ENCODE results near the gene ZNF212.
"Not testable (repeated sequence)": the region's sequence is repeated elsewhere in the genome, so short reads cannot be mapped to it uniquely, and the experiment has no call there.

ZNF212 gene

DNA sequence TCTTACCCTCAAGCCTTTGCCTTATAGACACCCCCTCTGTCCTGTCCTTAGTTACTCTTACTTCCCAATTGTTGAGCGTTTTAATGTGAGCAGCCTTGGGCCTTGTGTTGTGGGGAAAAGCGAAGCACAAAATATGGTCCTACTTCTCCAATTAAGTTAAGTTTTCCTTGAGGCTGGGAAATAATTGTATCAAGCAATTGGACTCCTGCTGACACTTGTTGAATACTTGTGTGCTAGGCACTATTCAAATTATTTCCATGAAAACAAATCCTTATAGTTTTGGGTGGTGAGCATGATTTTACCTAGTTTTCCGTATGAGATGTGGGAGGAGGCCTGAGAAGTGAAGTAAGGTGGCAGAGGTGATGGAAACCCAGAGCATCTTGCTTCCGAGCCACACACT, 17.1 kb downstream of the ZNF212 start:
- Mint-ChIP-seq H3K9me3 (no peaks in the 10 kb centered on the region), H3K4me1 (peaks cover 8% of the 10 kb centered on the region), H3K27me3 (no peaks in the 10 kb centered on the region), H3K27ac (no peak overlapping the region), H3K4me3 (no peak overlapping the region)
- ATAC-seq (no peak), DNase-seq (no peak)

DNA sequence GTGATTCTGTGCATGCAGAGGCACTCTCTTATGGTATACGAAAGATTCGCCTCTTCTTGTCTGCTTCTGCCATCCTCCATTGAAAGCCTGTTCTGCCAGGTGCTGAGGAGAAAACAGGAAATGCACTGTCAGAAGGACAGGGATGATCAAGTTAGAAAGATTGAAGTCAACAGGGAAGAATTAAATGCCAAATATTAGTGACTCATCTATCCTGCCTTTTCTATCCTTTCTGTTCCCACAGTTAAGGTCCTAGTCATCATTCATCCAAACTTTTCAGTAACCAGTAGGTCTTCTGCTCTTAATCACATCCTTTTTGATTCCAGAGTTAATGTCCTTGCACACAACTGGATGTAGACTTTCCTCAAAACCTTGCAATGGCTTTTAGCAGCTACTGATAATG, 17.7 kb downstream of the ZNF212 start:
- ATAC-seq (no peak), DNase-seq (no peak)
- H3K27ac Mint-ChIP-seq, result no peak overlapping the region
- H3K9me3 Mint-ChIP-seq, result no peaks in the 10 kb centered on the region
- no peak overlapping the region for H3K4me3 Mint-ChIP-seq
- H3K4me1 Mint-ChIP-seq, result peaks cover 10% of the 10 kb centered on the region
- H3K27me3 Mint-ChIP-seq, result no peaks in the 10 kb centered on the region

DNA sequence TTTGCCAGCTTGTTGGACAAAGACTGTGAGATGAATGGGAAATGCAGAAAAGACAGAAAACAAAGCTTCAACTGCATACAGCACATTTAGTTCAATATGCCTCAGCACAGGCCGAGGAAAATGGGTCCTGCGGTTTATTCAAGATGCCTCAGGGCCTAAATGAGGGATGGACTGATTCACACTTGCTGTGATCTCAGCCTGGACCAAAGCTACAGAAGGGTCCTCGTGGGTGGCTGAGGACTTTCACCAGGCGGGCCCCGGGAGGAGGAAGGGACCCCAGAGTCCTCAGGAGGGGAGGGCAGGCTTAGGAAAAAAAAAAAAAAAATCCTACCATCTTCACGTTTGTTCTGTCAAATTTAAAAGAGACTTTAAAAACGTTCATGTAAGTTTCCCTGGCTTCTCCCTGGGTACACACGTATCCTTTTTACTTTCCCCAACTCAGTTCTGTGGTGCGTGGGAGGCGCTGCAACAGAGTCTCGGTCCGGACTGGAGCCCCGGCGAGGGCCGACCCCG, 21.9 kb downstream of the ZNF212 start:
- Mint-ChIP-seq H3K4me1 (peaks cover 30% of the 10 kb centered on the region), H3K27me3 (no peaks in the 10 kb centered on the region), H3K4me3 (peak overlapping the region; percentile 82 to 92), H3K9me3 (no peaks in the 10 kb centered on the region), H3K27ac (peak overlapping the region; percentile 92 to 97)
- no peak for DNase-seq
- ATAC-seq, result peak; percentile 2

DNA sequence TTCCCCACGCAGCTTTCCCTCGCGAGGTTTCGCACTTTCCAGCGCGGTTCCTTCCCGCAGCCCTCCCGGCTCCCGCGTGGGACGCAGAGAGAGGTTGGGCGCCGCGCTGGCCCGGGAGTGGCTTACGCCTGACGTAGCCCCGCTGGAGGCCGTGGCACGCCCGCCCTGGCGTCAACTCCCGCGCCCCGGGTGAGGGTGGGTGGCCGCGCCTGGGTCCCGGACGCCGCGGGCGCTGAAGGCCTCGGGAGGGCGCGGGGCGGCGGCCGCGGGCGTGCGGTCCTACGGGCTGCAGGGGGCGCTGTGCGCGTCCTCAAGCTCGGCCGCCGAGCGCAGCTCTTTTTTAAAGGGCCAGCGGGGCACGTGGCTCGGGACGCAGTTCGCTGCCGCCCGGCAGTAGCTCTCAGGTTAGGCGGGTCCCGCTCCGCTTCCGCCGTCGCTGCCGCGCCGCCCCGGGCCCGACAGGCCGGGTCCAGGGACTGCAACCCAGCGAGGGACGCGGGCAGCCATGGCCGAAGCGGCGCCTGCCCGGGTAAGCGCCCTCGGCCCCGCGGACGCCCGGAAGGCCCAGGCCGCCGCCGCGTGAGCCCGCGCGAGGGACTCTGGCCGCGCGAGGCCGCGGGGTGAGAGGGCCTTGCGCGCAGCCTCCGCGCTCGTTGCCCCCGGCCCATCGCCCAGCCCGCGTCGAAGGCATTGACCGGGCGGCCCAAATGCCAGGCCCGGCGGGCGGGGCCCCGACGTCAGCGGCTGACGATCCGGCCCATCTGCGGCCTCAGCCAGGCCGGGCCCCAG, 22.6 kb downstream of the ZNF212 start, which contains the start of gene ZNF783:
TSS of gene ZNF783 (plus strand) at position 368 of the 789 bp plus-strand sequence. CDS start at position 506, 138 bp downstream.
- ATAC-seq (peak; percentile 89), DNase-seq (peak; percentile 87)
- no peaks in the 10 kb centered on the region for H3K9me3 Mint-ChIP-seq
- peak within 1 kb of the TSS; percentile 92 to 97 for H3K27ac Mint-ChIP-seq
- no peaks in the 10 kb centered on the region for H3K27me3 Mint-ChIP-seq
- peaks cover 30% of the 10 kb centered on the region for H3K4me1 Mint-ChIP-seq
- H3K4me3 Mint-ChIP-seq, result peak within 1 kb of the TSS; percentile 83 to 92

DNA sequence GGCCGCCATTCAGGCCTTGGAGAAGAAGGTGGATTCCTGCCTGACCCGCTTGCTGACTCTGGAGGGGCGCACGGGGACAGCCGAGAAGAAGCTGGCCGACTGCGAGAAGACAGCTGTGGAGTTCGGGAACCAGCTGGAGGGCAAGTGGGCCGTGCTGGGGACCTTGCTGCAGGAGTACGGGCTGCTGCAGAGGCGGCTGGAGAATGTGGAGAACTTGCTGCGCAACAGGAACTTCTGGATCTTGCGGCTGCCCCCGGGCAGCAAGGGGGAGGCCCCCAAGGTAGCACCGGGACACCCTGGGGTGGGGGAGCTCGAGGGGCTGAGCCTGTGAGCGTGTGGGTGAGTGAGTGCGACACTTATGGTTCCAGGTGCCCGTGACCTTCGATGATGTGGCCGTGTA, 27.0 kb downstream of the ZNF212 start:
- no peak for ATAC-seq
- Mint-ChIP-seq H3K27me3 (no peaks in the 10 kb centered on the region), H3K4me3 (no peak overlapping the region), H3K4me1 (peaks cover 24% of the 10 kb centered on the region), H3K9me3 (no peaks in the 10 kb centered on the region), H3K27ac (no peak overlapping the region)
- no peak for DNase-seq

DNA sequence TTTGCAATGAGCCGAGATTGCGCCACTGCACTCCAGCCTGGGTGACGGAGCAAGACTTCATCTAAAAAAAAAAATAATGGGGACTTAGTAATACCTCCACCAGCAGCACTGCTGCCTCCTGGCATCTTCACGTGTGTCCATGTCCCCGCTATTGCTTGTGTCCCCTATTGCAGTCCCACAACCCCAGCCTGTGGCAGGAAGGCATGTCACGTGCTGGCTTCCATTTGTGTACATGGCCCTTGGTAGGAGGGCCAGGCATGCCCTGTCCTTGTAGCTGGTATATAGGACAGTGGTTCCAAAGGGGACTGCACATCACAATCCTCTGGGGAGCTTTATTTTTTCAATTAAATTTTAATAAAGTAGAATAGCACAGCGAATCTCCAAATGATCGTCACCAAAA, 28.3 kb downstream of the ZNF212 start:
- DNase-seq (no peak), ATAC-seq (no peak)
- H3K4me1 Mint-ChIP-seq, result peaks cover 20% of the 10 kb centered on the region
- H3K27ac Mint-ChIP-seq, result no peak overlapping the region
- H3K9me3 Mint-ChIP-seq, result no peaks in the 10 kb centered on the region
- H3K4me3 Mint-ChIP-seq, result no peak overlapping the region
- H3K27me3 Mint-ChIP-seq, result no peaks in the 10 kb centered on the region

DNA sequence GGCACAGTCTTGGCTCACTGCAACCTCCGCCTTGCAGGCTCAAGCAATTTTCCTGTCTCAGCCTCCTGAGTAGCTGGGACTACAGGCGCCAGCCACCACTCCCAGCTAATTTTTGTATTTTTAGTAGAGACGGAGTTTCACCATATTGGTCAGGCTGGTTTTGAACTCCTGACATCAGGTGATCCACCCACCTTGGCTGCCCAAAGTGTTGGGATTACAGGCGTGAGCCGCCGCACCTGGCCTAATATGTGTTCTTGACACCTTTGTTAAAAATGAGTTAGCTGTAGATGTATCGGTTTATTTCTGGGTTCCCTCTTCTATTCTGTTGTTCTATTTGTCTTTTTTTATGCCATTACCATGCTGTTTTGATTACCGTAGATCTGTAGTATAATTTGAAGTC, 35.0 kb downstream of the ZNF212 start:
- H3K27me3 Mint-ChIP-seq, H3K4me1 Mint-ChIP-seq, H3K9me3 Mint-ChIP-seq, DNase-seq, H3K4me3 Mint-ChIP-seq, H3K27ac Mint-ChIP-seq, ATAC-seq: not testable (repeated sequence)

DNA sequence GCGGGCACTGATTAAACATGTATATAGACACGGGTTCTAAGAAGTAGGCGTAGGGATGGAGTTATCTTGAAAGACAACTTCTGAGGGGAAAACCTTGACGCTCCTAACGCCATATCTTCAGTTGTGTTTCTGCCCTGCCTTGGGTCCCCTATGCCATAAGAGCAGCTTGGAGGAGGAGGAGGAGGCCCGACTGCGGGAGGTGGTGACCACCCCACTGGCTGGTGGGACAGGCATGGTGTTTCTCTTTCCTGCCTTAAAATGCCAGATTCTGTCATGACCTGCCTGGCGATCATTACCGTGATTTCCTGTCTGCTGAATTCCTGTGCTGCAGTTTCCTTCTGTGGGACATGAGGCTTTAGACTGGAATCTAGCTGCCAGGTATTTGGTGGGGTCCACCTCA, 38.4 kb downstream of the ZNF212 start:
- no peaks in the 10 kb centered on the region for H3K9me3 Mint-ChIP-seq
- ATAC-seq (no peak), DNase-seq (no peak)
- no peak overlapping the region for H3K4me3 Mint-ChIP-seq
- peaks cover under 1% of the 10 kb centered on the region for H3K4me1 Mint-ChIP-seq
- H3K27ac Mint-ChIP-seq, result no peak overlapping the region
- H3K27me3 Mint-ChIP-seq, result no peaks in the 10 kb centered on the region

DNA sequence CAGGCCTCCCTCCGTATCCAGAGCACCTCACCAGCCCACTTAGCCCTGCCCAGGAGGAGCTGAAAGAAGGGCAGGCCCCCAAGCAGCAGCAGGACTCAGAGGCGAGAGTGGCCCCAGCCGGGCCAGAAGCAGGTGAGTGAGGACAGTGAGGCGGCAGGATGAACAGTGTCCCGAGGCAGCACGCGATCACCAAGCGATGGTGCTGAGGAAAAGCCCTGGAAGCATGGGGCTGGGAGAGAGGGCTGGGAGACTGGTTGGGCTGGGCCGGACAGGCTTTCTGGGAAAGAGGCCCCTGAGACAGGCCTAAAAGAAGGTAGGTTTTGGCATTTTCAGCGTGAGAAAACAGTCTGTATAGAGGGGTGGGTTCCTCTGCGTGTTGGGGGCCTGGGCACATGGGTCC, 38.9 kb downstream of the ZNF212 start:
- no peaks in the 10 kb centered on the region for H3K27me3 Mint-ChIP-seq
- no peaks in the 10 kb centered on the region for H3K9me3 Mint-ChIP-seq
- H3K4me1 Mint-ChIP-seq, result peaks cover 5% of the 10 kb centered on the region
- no peak overlapping the region for H3K27ac Mint-ChIP-seq
- ATAC-seq (no peak), DNase-seq (no peak)
- no peak overlapping the region for H3K4me3 Mint-ChIP-seq

DNA sequence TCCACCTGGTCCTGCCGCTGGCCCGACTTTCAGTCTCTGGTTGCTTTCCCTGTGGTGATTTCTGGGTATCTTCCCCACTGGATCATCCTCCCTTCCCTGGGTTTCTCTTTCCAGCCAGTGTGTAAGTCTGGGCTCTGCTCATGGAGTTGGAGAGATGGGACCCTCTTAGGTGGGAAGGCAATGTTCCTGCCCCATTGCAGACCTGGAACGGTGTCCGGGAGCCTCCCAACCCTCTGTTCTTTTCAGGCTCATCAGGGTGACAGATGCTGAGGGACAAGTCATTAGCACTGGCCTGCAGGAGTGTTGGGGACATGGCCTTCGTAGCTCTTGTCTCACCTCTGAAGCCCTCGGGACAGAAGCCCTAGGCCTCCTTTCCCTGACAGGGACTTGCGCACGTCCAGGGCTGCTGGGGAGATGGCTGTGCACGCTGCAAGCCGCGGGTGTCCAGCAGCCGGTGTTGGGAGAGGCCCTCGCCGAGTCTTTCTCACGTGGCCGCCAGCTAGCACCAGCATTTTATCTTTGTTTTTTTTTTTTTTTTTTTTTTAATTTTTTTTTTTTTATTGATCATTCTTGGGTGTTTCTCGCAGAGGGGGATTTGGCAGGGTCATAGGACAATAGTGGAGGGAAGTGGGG, 39.8 kb downstream of the ZNF212 start:
- Mint-ChIP-seq H3K4me1 (peaks cover 14% of the 10 kb centered on the region), H3K27me3 (no peaks in the 10 kb centered on the region), H3K4me3 (no peak overlapping the region), H3K27ac (no peak overlapping the region), H3K9me3 (no peaks in the 10 kb centered on the region)
- ATAC-seq (no peak), DNase-seq (no peak)

DNA sequence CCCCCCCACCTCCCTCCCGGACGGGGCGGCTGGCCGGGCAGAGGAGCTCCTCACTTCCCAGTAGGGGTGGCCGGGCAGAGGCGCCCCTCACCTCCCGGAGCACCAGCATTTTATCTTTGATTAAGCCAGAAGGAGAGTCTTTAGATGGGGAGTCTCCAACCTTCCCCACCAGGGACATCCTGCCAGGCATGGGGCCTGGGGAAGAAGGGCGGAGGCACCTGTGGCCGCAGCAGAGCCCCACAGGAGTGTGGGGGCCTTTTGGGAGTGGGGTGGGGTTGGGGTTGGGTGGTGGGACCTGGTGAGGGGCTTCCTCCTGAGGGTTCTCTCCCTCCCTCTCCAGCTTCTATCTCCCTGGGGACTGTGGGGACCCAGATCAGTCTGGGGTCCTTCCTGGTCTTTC, 40.7 kb downstream of the ZNF212 start:
- peak overlapping the region in 1 of 2 donors; percentile 34 for H3K27ac Mint-ChIP-seq
- no peak for DNase-seq
- H3K27me3 Mint-ChIP-seq, result no peaks in the 10 kb centered on the region
- no peaks in the 10 kb centered on the region for H3K9me3 Mint-ChIP-seq
- no peak for ATAC-seq
- H3K4me1 Mint-ChIP-seq, result peaks cover 23% of the 10 kb centered on the region
- H3K4me3 Mint-ChIP-seq, result no peak overlapping the region

DNA sequence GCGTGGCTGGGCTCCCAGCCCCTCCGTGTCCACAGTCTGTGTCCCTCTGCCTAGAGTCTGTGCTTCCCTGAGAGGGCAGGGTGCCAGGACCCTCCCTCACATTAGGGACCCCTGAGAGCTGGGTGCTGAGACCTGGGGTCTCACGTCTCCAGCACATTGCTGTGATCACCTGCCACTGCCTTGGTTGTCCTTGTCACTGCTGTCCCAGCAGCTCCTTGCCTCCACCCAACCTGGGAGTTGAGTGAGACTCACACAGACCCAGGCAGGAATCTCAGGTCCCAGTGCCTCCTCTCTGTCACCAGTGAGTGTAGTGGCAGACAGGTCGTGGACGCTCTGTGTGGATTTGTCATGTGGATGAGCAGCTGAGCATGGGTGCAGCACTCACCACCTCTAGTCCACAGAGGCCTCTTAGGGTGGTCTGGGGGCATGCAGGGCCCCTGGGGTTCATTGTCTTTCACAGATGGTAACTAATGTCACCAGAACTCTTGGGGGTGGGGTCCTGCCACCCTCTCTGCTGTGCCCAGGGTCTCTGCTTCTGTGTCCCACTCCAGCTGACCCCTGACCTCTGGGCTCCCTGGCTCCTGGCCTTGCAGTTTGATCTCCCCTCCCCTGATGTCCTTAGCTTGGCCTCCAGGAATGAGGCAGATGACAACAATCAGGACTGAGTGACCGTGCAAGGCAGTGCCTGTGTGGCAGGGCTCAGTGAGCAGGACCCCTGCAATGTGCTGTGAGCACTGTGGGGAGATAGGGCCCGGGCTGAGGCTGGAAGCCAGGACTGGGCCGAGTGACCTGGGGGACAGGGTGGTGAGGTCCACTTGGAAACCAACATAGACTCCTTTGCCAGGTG, 41.4 kb downstream of the ZNF212 start:
- no peak for ATAC-seq
- Mint-ChIP-seq H3K27me3 (no peaks in the 10 kb centered on the region), H3K27ac (peak overlapping the region in 1 of 2 donors; percentile 88), H3K4me3 (no peak overlapping the region), H3K4me1 (peaks cover 30% of the 10 kb centered on the region), H3K9me3 (no peaks in the 10 kb centered on the region)
- no peak for DNase-seq

DNA sequence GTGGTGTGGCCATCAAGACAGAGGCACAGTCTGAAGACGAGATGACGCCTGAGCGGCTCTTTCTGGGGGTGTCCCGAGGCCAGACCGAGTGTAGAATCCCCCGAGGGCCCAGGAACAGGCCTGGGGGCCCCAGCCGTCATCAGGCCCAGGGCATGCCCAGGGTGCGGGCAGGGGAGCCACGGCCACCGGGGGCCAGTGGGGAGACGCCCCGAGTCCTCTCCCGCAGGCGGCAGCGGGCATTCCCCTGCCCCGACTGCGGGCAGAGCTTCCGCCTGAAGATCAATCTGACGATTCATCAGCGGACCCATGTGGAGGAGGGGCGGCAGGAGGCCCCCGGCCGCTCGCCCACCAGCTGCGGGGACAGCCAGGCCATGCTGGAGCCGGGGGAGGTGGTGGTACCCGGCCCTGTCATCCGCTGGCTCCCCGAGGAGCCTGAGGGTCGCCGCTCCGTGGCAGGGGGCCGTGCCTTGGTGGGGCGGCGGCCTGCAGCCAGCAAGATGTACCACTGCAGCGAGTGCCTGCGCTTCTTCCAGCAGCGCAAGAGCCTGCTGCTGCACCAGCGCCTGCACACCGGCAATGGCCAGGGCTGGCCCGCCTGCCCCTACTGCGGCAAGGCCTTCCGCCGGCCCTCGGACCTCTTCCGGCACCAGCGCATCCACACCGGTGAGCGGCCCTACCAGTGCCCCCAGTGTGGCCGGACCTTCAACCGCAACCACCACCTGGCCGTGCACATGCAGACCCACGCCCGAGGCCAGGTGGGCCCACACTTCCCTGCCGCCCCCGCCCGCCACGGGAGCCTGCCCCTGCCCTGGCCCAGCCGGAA, 42.3 kb downstream of the ZNF212 start:
- ATAC-seq (no peak), DNase-seq (no peak)
- H3K4me3 Mint-ChIP-seq, result no peak overlapping the region
- no peaks in the 10 kb centered on the region for H3K27me3 Mint-ChIP-seq
- peaks cover 39% of the 10 kb centered on the region for H3K4me1 Mint-ChIP-seq
- peak overlapping the region in 1 of 2 donors; percentile 88 for H3K27ac Mint-ChIP-seq
- no peaks in the 10 kb centered on the region for H3K9me3 Mint-ChIP-seq

DNA sequence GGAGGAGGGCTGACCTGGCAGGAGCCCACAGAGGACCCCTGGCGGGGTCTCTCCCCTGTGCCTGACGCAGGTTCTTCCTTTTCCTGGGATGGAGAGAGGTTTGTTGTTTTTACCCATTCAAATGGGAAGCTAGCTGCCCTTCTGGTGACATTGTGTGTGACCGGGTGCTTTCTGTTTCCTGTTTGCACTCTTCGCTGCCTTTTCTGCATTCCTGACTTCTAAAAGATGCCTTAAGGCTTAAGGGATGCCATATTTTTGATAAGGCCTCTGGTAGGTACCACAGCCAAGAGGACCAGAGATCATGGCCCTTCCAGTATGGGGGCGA, 42.8 kb downstream of the ZNF212 start:
- Mint-ChIP-seq H3K9me3 (no peaks in the 10 kb centered on the region), H3K4me3 (no peak overlapping the region), H3K4me1 (peaks cover 44% of the 10 kb centered on the region), H3K27ac (no peak overlapping the region), H3K27me3 (no peaks in the 10 kb centered on the region)
- ATAC-seq, result no peak
- DNase-seq, result no peak

DNA sequence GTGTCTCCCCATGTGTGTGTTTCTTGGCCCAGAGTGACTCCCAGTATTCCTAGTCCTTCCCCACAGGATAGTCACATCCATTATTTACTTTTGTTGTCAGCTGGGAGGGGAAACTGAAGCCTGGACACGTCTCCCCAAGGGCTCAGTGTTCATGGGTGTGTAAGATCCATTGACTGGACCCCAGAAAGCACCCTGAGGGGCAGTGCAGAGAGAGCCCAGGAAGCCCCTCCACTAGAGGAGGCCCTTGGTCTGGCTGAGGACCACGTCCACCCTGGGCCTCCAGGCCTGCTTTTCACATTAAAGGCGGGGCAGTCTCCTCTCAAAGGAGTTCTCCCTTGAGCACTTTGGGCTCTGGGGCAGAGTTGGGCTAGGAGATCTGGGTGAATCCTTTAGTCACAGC, 43.9 kb downstream of the ZNF212 start:
- Mint-ChIP-seq H3K4me1 (peaks cover 49% of the 10 kb centered on the region), H3K27ac (no peak overlapping the region), H3K27me3 (no peaks in the 10 kb centered on the region), H3K9me3 (no peaks in the 10 kb centered on the region), H3K4me3 (no peak overlapping the region)
- no peak for ATAC-seq
- no peak for DNase-seq
